Measurements from ENCODE around the gene AGER. TPM values are rescaled to one million over a fixed set of nuclear protein-coding genes. Genes with fewer than 3 reads are reported as not detected.

AGER gene
- total and polyA plus RNA-seq, 2 donors (not counting 3 experiments of a cell fraction or from before 2014, with no cell fraction given), result 5.1 to 18.5 TPM

- CTCF ChIA-PET, result interaction anchor here (1.1 kb wide), 1 partner anchor 85 kb away, joined by 3 read pairs; no protein-coding TSS in a partner anchor
- H3K4me3 ChIP-seq (replicated peaks in 1 of 3; ENCODE audit: insufficient read depth in 1 of 3, low read depth in 1 of 3, low read length in 3 of 3), result no peak overlapping the region
- no peaks in the 10 kb centered on the region for H3K79me2 ChIP-seq (ENCODE audit: control insufficient read depth, insufficient read depth, low read length)
- H3K4me1 ChIP-seq (ENCODE audit: control insufficient read depth, extremely low read depth, insufficient read depth, low read length), result no peaks in the 10 kb centered on the region
- FAIRE-seq, result no peak
- H3K9ac ChIP-seq (replicated peaks; ENCODE audit: extremely low read depth, insufficient read depth, low read length), result no peak overlapping the region
- H4K20me1 ChIP-seq (replicated peaks; ENCODE audit: control insufficient read depth, extremely low read depth, insufficient read depth, low read length), result no peaks in the 10 kb centered on the region
- no peak overlapping the region for H3K4me2 ChIP-seq (ENCODE audit: insufficient read depth, low read length)
- BruUV-seq (replicated peaks), result no TSS peak
- no peaks in the 10 kb centered on the region for H3K9me1 ChIP-seq (replicated peaks; ENCODE audit: control insufficient read depth, extremely low read depth, insufficient read depth, low read length)
- no peak overlapping the region for H2AFZ ChIP-seq (ENCODE audit: low read depth, low read length)
- H3K9me3 ChIP-seq (replicated peaks; ENCODE audit: control insufficient read depth, insufficient read depth, low read length), result no peaks in the 10 kb centered on the region
- intact Hi-C loops (cut with micrococcal nuclease) (no loop called here), dilution Hi-C loops (cut with MboI; ENCODE audit: extremely low pct_ligation_motif_present, low sequenced_read_pairs) (no loop called here)
- DNase-seq (ENCODE audit: low read depth, low spot score), result no peak
- H3K27ac ChIP-seq (ENCODE audit: insufficient read depth, low read depth, low read length), result no peak overlapping the region
- POLR2A ChIA-PET, result no interaction called here
- TF ChIP-seq POLR2A (IDR thresholded peaks at IDR 0.05; ENCODE audit: low read depth, low read length), result no peak
- H3K27me3 ChIP-seq (ENCODE audit: control insufficient read depth in 2 of 2, insufficient read depth in 2 of 2, low read length in 2 of 2), result no peaks in the 10 kb centered on the region
- H3K36me3 ChIP-seq (ENCODE audit: control insufficient read depth in 2 of 2, extremely low read depth in 1 of 2, insufficient read depth in 2 of 2, low read length in 2 of 2), result peaks cover 7 to 12% of the 10 kb centered on the region in 2 experiments
These were observed 19.6 kb upstream of the AGER start for GRCh38 chr6:32203426-32204267.

GRCh38 chr6:32202186-32202585 is 18.1 kb upstream of the AGER start:
- FAIRE-seq (no peak), DNase-seq (ENCODE audit: low read depth, low spot score) (no peak)
- no peaks in the 10 kb centered on the region for H3K79me2 ChIP-seq (ENCODE audit: control insufficient read depth, insufficient read depth, low read length)
- H4K20me1 ChIP-seq (replicated peaks; ENCODE audit: control insufficient read depth, extremely low read depth, insufficient read depth, low read length), result no peaks in the 10 kb centered on the region
- intact Hi-C loops (cut with micrococcal nuclease) (no loop called here), dilution Hi-C loops (cut with MboI; ENCODE audit: extremely low pct_ligation_motif_present, low sequenced_read_pairs) (no loop called here)
- no TSS peak for BruUV-seq (replicated peaks)
- no peaks in the 10 kb centered on the region for H3K9me1 ChIP-seq (replicated peaks; ENCODE audit: control insufficient read depth, extremely low read depth, insufficient read depth, low read length)
- peaks cover 7 to 13% of the 10 kb centered on the region in 2 experiments for H3K36me3 ChIP-seq (ENCODE audit: control insufficient read depth in 2 of 2, extremely low read depth in 1 of 2, insufficient read depth in 2 of 2, low read length in 2 of 2)
- no peaks in the 10 kb centered on the region for H3K27me3 ChIP-seq (ENCODE audit: control insufficient read depth in 2 of 2, insufficient read depth in 2 of 2, low read length in 2 of 2)
- no peaks in the 10 kb centered on the region for H3K9me3 ChIP-seq (replicated peaks; ENCODE audit: control insufficient read depth, insufficient read depth, low read length)
- ChIA-PET POLR2A (no interaction called here), CTCF (interaction anchor here (1.1 kb wide), 1 partner anchor 83 kb away, joined by 3 read pairs; no protein-coding TSS in a partner anchor)
- peaks cover 5% of the 10 kb centered on the region for H3K4me1 ChIP-seq (ENCODE audit: control insufficient read depth, extremely low read depth, insufficient read depth, low read length)
- no peak overlapping the region for H2AFZ ChIP-seq (ENCODE audit: low read depth, low read length)
- no peak overlapping the region for H3K4me2 ChIP-seq (ENCODE audit: insufficient read depth, low read length)
- TF ChIP-seq GATA2 (IDR thresholded peaks at IDR 0.05; ENCODE audit: insufficient read depth, insufficient read length, low read depth, low read length) (no peak), JUN (IDR thresholded peaks at IDR 0.05; ENCODE audit: borderline replicate concordance, insufficient read depth, insufficient read length, low read depth) (no peak), MYC (IDR thresholded peaks at IDR 0.05; ENCODE audit: low read depth, low read length) (no peak)
- no peak overlapping the region for H3K4me3 ChIP-seq (replicated peaks in 1 of 3; ENCODE audit: insufficient read depth in 1 of 3, low read depth in 1 of 3, low read length in 3 of 3)
- no peak overlapping the region for H3K27ac ChIP-seq (ENCODE audit: insufficient read depth, low read depth, low read length)
- H3K9ac ChIP-seq (replicated peaks; ENCODE audit: extremely low read depth, insufficient read depth, low read length), result no peak overlapping the region

Data from endothelial cell of umbilical vein (primary cell).